Right lobe of liver (tissue), 6 donors: ENCODE data around the gene DZIP1. TPM values are rescaled to one million over a fixed set of nuclear protein-coding genes. Genes with fewer than 3 reads are reported as not detected.

Source experiments
- ATAC-seq, 4 donors: fragments of 200-7000 bp; cut with Tn5 transposase; one replicate each; pipeline ENCODE4 v1.9.1; 2020; ENCODE audit warnings: mild to moderate bottlenecking in 4 of 4, moderate library complexity in 4 of 4
- DNase-seq, 3 donors: peaks; one replicate each; pipeline ENCODE4 v3.0.0-alpha.2; 2020
- H3K27ac ChIP-seq, 3 donors: fragments of 200-600 bp; one replicate each; pipeline ENCODE4 v1.8.0; 2022
- H3K27me3 ChIP-seq, 2 donors: fragments of 200-600 bp; one replicate each; pipeline ENCODE4 v1.8.0; 2022
- H3K36me3 ChIP-seq, 4 donors: fragments of 200-600 bp; sonication (generic) in 1 of 4; one replicate each; pipeline versions ENCODE4 v1.5.1 to v1.8.0; 2017 to 2022; ENCODE audit warnings: control low read depth in 1 of 4
- H3K4me1 ChIP-seq, 4 donors: fragments of 200-600 bp; sonication (generic) in 1 of 4; one replicate each; pipeline versions ENCODE4 v1.5.1 to v1.8.0; 2017 to 2022; ENCODE audit warnings: control low read depth in 1 of 4
- H3K4me3 ChIP-seq, 3 donors: fragments of 200-600 bp; one replicate each; pipeline ENCODE4 v1.8.0; 2022
- H3K9me3 ChIP-seq, 4 donors: fragments of 200-600 bp; sonication (generic) in 1 of 4; one replicate each; pipeline versions ENCODE4 v1.5.1 to v1.8.0; 2017 to 2022; ENCODE audit warnings: control low read depth in 1 of 4
- CTCF ChIP-seq, 4 donors: fragments of 200-600 bp in 3 of 4; fragments of 450-650 bp in 1 of 4; IDR thresholded peaks; one replicate each; pipeline versions ENCODE4 v1.5.1 to v1.8.0; 2016 to 2022; ENCODE audit warnings: antibody characterized with exemption in 4 of 4, mild to moderate bottlenecking in 2 of 4
- POLR2A ChIP-seq: fragments of 450-650 bp; IDR thresholded peaks from one replicate; pipeline ENCODE4 v1.6.1; 2017; ENCODE audit warnings: antibody characterized with exemption, mild to moderate bottlenecking
- WGBS: methylation state at CpG from one replicate; pipeline ENCODE4 v1.1.6; 2018; ENCODE audit warnings: low coverage, low lambda C conversion rate; ENCODE audit not compliant: insufficient coverage; ENCODE audit errors: missing lambda C conversion rate; 5-methylcytosine and 5-hydroxymethylcytosine counted together
- intact Hi-C, 2 donors: fragments of 100-400 bp; cut with DNase I; formaldehyde crosslinking; loops; one replicate each; pipeline versions ENCODE4 v1.11.2 to v1.14.1; 2022
- total RNA-seq, 6 experiments: library from RNA; depleted of rRNA in 2 of 6; stranded (reverse); fragments of >200 nt in 2 of 6; fragmentation: NEBNext Ultra II Directional in 3 of 6; extraction: Animal tissue kit (Norgen Biotek cat#: 25700) in 3 of 6; gene quantifications; one replicate each; pipeline versions ENCODE4 v1.1.0 to v1.2.4, GENCODE V29; 2016 to 2023
- donor health status: DM: no; HTN: yes; CAD: no.
- donor health status: DM: no; HTN: no; CAD: no.
- donor health status: DM: no; HTN: no; CAD: no.
- donor health status: DM: no; HTN: yes; CAD: no.
- donor health status: DM: no; HTN: yes; CAD: no.

Gene DZIP1
- total RNA-seq, 6 experiments from 2014 or later: 0.59 to 1.5 (median 0.94) TPM

GRCh38 chr13:95628488-95628887 is 16.0 kb downstream of the DZIP1 start:
- no peak for ATAC-seq

GRCh38 chr13:95627590-95627989 is 16.9 kb downstream of the DZIP1 start:
- H3K36me3 ChIP-seq: no peaks in the 10 kb centered on the region
- TF ChIP-seq CTCF (IDR thresholded peaks at IDR 0.05) (no peak), POLR2A (no peak)
- H3K9me3 ChIP-seq: no peaks in the 10 kb centered on the region
- ATAC-seq (no peak), DNase-seq (no peak)
- H3K4me1 ChIP-seq: no peaks in the 10 kb centered on the region
- WGBS: 88% methylated on average over 1 of the region's 1 CpG
- intact Hi-C loops: loop anchor here in 1 of 2 donors (10.0 kb wide), 1 partner anchor 197 kb away; no protein-coding TSS in a partner anchor
- no peaks in the 10 kb centered on the region for H3K27me3 ChIP-seq
- H3K27ac ChIP-seq: no peak overlapping the region
- H3K4me3 ChIP-seq: no peak overlapping the region

More at GRCh38 chr13:95628488-95628887, 16.0 kb downstream of the DZIP1 start:
- Histone ChIP-seq H3K27me3 (no peaks in the 10 kb centered on the region), H3K9me3 (no peaks in the 10 kb centered on the region), H3K36me3 (no peaks in the 10 kb centered on the region), H3K27ac (no peak overlapping the region), H3K4me3 (no peak overlapping the region), H3K4me1 (no peaks in the 10 kb centered on the region)
- DNase-seq: no peak
- no peak for TF ChIP-seq POLR2A
- TF ChIP-seq CTCF (IDR thresholded peaks at IDR 0.05): no peak
- 89% methylated on average over 1 of the region's 1 CpG for WGBS
- intact Hi-C loops: loop anchor here in 1 of 2 donors (10.0 kb wide), 1 partner anchor 196 kb away; no protein-coding TSS in a partner anchor

DNA sequence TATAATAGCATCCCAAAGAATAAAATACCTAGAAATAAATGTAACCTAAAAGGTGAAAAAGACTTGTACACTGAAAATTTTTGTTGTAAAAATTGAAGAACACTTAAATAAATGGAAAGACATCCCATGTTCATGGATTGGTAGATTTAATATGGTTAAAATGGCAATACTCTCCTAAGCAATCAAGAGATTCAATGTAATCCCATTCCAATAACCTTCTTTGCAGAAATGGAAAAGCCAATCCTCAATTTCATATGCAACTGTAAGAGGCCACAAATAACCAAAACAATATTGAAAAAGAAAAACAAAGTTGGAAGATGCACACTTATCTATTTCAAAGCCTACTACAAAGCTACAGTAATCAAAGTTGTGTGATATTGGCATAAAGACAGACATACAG is 17.7 kb downstream of the DZIP1 start:
- Histone ChIP-seq H3K9me3 (no peaks in the 10 kb centered on the region), H3K36me3 (no peaks in the 10 kb centered on the region), H3K4me3 (no peak overlapping the region), H3K4me1 (no peaks in the 10 kb centered on the region), H3K27me3 (no peaks in the 10 kb centered on the region), H3K27ac (no peak overlapping the region)
- TF ChIP-seq CTCF (IDR thresholded peaks at IDR 0.05): no peak
- no peak for TF ChIP-seq POLR2A
- DNase-seq (no peak), ATAC-seq (no peak)
- intact Hi-C loops: loop anchor here in 1 of 2 donors (10.0 kb wide), 1 partner anchor 198 kb away; no protein-coding TSS in a partner anchor

DNA sequence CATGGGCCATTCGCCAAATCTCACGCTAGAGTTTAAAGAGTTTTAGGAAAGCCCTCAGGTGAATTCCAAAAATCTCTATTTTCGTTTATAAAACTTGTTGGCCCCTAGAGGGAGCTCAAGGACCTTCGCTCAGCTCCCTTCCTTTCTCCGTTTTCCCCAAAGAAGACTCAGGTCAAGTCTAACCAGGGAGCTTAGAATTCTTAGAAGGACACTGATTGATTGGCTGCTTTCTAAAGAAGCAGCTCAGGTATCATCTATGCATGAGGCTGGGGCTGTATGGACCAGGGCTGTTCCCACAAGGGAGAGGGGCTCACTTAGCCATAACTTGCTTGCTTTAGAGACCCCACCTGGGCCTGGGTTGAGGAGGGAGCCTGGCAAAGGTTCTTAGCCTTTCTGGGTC is 20.5 kb downstream of the DZIP1 start:
- H3K27me3 ChIP-seq: no peaks in the 10 kb centered on the region
- TF ChIP-seq POLR2A: no peak
- TF ChIP-seq CTCF (IDR thresholded peaks at IDR 0.05): peak; percentile 60 to 72 (median 70)
- H3K9me3 ChIP-seq: no peaks in the 10 kb centered on the region
- DNase-seq: no peak
- ATAC-seq: peak; percentile 79 to 86 (median 83)
- no peaks in the 10 kb centered on the region for H3K36me3 ChIP-seq
- H3K27ac ChIP-seq: no peak overlapping the region
- H3K4me1 ChIP-seq: no peaks in the 10 kb centered on the region
- no peak overlapping the region for H3K4me3 ChIP-seq
- 7% methylated on average over 5 of the region's 5 CpGs for WGBS
- intact Hi-C loops: loop anchor here in 1 of 2 donors (10.0 kb wide), 1 partner anchor 201 kb away; no protein-coding TSS in a partner anchor

- intact Hi-C loops: loop anchor here in 1 of 2 donors (10.0 kb wide), 1 partner anchor 202 kb away; no protein-coding TSS in a partner anchor
- TF ChIP-seq CTCF (IDR thresholded peaks at IDR 0.05): no peak
- no peak for TF ChIP-seq POLR2A
- Histone ChIP-seq H3K4me1 (no peaks in the 10 kb centered on the region), H3K36me3 (no peaks in the 10 kb centered on the region), H3K4me3 (no peak overlapping the region), H3K9me3 (no peaks in the 10 kb centered on the region), H3K27ac (no peak overlapping the region), H3K27me3 (no peaks in the 10 kb centered on the region)
- DNase-seq (no peak), ATAC-seq (no peak)
- 31% methylated on average over 5 of the region's 5 CpGs for WGBS
Measured at GRCh38 chr13:95623141-95623540, 21.4 kb downstream of the DZIP1 start.
